Natural killer cell (primary cell): ENCODE data around the gene POT1. TPM values are rescaled to one million over a fixed set of nuclear protein-coding genes. Genes with fewer than 3 reads are reported as not detected.

Experiments used
- ATAC-seq, 3 donors: fragments of 150-1000 bp in 2 of 3; fragments of 200-7000 bp in 1 of 3; cut with Tn5 transposase; 1 replicate in 1 of 3; 2 replicates in 2 of 3; pipeline ENCODE4 v1.10.0; 2021; ENCODE audit warnings: mild to moderate bottlenecking in 2 of 3, moderate library complexity in 2 of 3
- DNase-seq, 2 donors: peaks; one replicate each; pipeline versions ENCODE4 v3.0.0 to v3.0.0-alpha.2; 2013 to 2021; ENCODE audit warnings: mixed read lengths in 1 of 2
- H3K27ac ChIP-seq: one replicate; pipeline ENCODE4 v1.5.1; 2013; ENCODE audit warnings: mild to moderate bottlenecking, low read length
- H3K27me3 ChIP-seq: one replicate; pipeline ENCODE4 v1.6.1; 2013; ENCODE audit warnings: low read length; ENCODE audit not compliant: control insufficient read depth, insufficient read depth
- H3K36me3 ChIP-seq: one replicate; pipeline ENCODE4 v1.6.1; 2013; ENCODE audit warnings: low read length; ENCODE audit not compliant: control insufficient read depth, insufficient read depth
- H3K4me1 ChIP-seq: one replicate; pipeline ENCODE4 v1.6.1; 2013; ENCODE audit warnings: low read length; ENCODE audit not compliant: control insufficient read depth, insufficient read depth
- H3K4me3 ChIP-seq: one replicate; pipeline ENCODE4 v1.5.1; 2013; ENCODE audit warnings: low read length
- H3K9me3 ChIP-seq: one replicate; pipeline ENCODE4 v1.6.1; 2013; ENCODE audit warnings: low read length; ENCODE audit not compliant: control insufficient read depth, insufficient read depth
- H3K27ac Mint-ChIP-seq, 2 donors: one replicate each; pipeline ENCODE4 v1.8.0; 2022; ENCODE audit warnings: mild to moderate bottlenecking in 2 of 2, mixed read lengths in 2 of 2, moderate library complexity in 1 of 2
- H3K27me3 Mint-ChIP-seq, 2 donors: one replicate each; pipeline ENCODE4 v1.8.0; 2022; ENCODE audit warnings: low read depth in 2 of 2, mixed read lengths in 2 of 2
- H3K36me3 Mint-ChIP-seq: one replicate; pipeline ENCODE4 v1.8.0; 2022; ENCODE audit warnings: mixed read lengths
- H3K4me1 Mint-ChIP-seq, 2 donors: one replicate each; pipeline ENCODE4 v1.8.0; 2022; ENCODE audit warnings: mixed read lengths in 2 of 2
- H3K4me3 Mint-ChIP-seq: one replicate; pipeline ENCODE4 v1.8.0; 2022; ENCODE audit warnings: mild to moderate bottlenecking, moderate library complexity, mixed read lengths
- H3K9me3 Mint-ChIP-seq, 2 donors: one replicate each; pipeline ENCODE4 v1.8.0; 2022; ENCODE audit warnings: mixed read lengths in 2 of 2
- WGBS: methylation state at CpG from one replicate; pipeline ENCODE4 v1.1.7; 2013; ENCODE audit warnings: missing lambda C conversion rate; ENCODE audit not compliant: insufficient coverage; 5-methylcytosine and 5-hydroxymethylcytosine counted together
- intact Hi-C: fragments of 100-400 bp; cut with micrococcal nuclease; formaldehyde crosslinking; loops from one replicate; pipeline ENCODE4 v1.14.2; 2022
- total RNA-seq, 4 donors: library from RNA; stranded (reverse); fragments of 120-200 nt in 1 of 4; gene quantifications; one replicate each; pipeline versions ENCODE4 v1.2.3 to v1.2.4, GENCODE V29; 2013 to 2022
- TF ChIP-seq, protein P1 (sequence below): fragments of 200-600 bp; IDR thresholded peaks from one replicate; pipeline ENCODE4 v1.8.0; 2022; ENCODE audit warnings: antibody characterized with exemption

POT1 gene
- total RNA-seq, 3 donors from 2014 or later (not counting 1 experiment from before 2014, with no cell fraction given), result 19.7 to 22.0 (median 20.8) TPM

- TF ChIP-seq, protein P1, sequence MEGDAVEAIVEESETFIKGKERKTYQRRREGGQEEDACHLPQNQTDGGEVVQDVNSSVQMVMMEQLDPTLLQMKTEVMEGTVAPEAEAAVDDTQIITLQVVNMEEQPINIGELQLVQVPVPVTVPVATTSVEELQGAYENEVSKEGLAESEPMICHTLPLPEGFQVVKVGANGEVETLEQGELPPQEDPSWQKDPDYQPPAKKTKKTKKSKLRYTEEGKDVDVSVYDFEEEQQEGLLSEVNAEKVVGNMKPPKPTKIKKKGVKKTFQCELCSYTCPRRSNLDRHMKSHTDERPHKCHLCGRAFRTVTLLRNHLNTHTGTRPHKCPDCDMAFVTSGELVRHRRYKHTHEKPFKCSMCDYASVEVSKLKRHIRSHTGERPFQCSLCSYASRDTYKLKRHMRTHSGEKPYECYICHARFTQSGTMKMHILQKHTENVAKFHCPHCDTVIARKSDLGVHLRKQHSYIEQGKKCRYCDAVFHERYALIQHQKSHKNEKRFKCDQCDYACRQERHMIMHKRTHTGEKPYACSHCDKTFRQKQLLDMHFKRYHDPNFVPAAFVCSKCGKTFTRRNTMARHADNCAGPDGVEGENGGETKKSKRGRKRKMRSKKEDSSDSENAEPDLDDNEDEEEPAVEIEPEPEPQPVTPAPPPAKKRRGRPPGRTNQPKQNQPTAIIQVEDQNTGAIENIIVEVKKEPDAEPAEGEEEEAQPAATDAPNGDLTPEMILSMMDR, result no peak
- no peaks in the 10 kb centered on the region for H3K9me3 ChIP-seq
- H3K27me3 Mint-ChIP-seq, result peaks cover 8 to 10% of the 10 kb centered on the region in 2 donors
- no peak overlapping the region for H3K4me3 Mint-ChIP-seq
- no peak for DNase-seq
- ATAC-seq, result no peak
- H3K36me3 Mint-ChIP-seq, result peaks cover 6% of the 10 kb centered on the region
- intact Hi-C loops, result no loop called here
- H3K4me1 Mint-ChIP-seq, result no peaks in the 10 kb centered on the region
- peaks cover 9% of the 10 kb centered on the region in 2 donors for H3K9me3 Mint-ChIP-seq
- no peaks in the 10 kb centered on the region for H3K4me1 ChIP-seq
- no peaks in the 10 kb centered on the region for H3K36me3 ChIP-seq
- H3K4me3 ChIP-seq, result no peak overlapping the region
- no peak overlapping the region for H3K27ac ChIP-seq
- H3K27me3 ChIP-seq, result no peaks in the 10 kb centered on the region
- H3K27ac Mint-ChIP-seq, result no peak overlapping the region
Observed at GRCh38 chr7:124792002-124792401, 137.6 kb downstream of the POT1 start.

DNA sequence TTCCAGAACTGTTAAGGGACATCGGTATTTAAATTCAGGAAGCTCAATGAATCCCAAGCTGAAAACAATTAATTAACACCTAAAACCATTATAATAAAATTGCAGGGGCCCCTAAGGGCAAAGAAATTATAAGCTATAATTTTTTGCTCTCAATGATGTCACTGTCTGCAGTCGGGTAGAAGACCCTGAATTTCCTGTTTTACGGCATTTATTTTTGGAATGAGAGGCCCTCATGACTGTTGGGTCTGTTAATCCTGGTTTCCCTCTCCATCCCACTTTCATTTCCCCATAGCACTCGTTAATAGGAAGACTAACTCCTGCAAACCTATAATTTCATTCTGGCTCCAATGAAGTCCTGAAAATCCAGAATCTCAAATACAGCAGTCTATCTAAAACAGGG lies 138.2 kb downstream of the POT1 start:
- DNase-seq (no peak), ATAC-seq (no peak)
- no peak overlapping the region for H3K4me3 Mint-ChIP-seq
- H3K36me3 Mint-ChIP-seq, result peaks cover 5% of the 10 kb centered on the region
- H3K9me3 Mint-ChIP-seq, result peaks cover 9% of the 10 kb centered on the region in 2 donors
- TF ChIP-seq, protein P1, result no peak
- peaks cover 8 to 10% of the 10 kb centered on the region in 2 donors for H3K27me3 Mint-ChIP-seq
- no peak overlapping the region for H3K27ac ChIP-seq
- H3K36me3 ChIP-seq, result no peaks in the 10 kb centered on the region
- no peak overlapping the region for H3K27ac Mint-ChIP-seq
- H3K9me3 ChIP-seq, result no peaks in the 10 kb centered on the region
- no peak overlapping the region for H3K4me3 ChIP-seq
- H3K4me1 ChIP-seq, result no peaks in the 10 kb centered on the region
- 72% methylated on average over 3 of the region's 4 CpGs for WGBS
- no peaks in the 10 kb centered on the region for H3K4me1 Mint-ChIP-seq
- intact Hi-C loops, result no loop called here
- no peaks in the 10 kb centered on the region for H3K27me3 ChIP-seq

DNA sequence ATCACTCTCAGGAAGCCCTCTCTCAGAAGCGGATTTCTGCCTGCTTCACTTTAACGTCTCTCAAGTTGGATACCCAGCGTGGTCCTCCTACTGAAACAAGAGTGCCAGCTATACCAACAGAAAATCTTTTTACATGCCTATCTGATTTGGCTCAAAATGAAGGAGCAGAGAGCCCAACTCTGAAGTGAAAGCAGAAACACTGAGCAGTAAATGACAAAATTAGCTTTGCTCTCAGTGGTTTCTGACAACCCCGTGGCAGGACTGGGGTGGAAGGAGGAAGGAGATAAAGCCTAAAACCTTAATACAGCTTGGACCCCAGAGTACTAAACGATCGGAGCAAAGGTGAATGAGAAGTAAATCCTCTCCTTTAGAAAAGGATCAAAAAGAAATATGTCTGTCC lies 139.0 kb downstream of the POT1 start:
- no peak for DNase-seq
- H3K27me3 Mint-ChIP-seq, result peaks cover 8 to 10% of the 10 kb centered on the region in 2 donors

DNA sequence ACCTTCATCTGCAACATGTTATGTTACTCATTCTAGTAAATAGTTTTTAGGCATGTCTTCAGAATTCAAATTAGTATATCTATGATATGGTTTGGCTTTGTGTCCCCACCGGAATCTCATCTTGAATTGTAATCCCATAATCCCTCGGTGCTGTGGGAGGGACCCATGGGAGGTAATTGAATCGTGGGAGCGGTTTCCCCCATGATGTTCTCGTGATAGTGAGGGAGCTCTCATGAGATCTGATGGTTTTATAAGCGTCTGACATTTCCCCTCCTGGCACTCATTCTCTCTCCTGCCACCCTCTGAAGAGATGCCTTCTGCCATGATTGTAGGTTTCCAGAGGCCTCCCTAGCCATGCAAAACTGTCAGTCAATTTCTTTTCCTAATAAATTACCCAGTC lies 143.6 kb downstream of the POT1 start:
- ATAC-seq, result no peak
- TF ChIP-seq, protein P1, result no peak

More for the DNA sequence above, 139.0 kb downstream of the POT1 start:
- Mint-ChIP-seq H3K27ac (no peak overlapping the region), H3K4me1 (no peaks in the 10 kb centered on the region), H3K4me3 (no peak overlapping the region), H3K9me3 (peaks cover 3 to 7% of the 10 kb centered on the region in 2 donors), H3K36me3 (no peaks in the 10 kb centered on the region)
- no peaks in the 10 kb centered on the region for H3K4me1 ChIP-seq
- H3K27ac ChIP-seq, result no peak overlapping the region
- H3K27me3 ChIP-seq, result no peaks in the 10 kb centered on the region
- ATAC-seq, result no peak
- TF ChIP-seq, protein P1, result no peak
- no peaks in the 10 kb centered on the region for H3K9me3 ChIP-seq
- H3K4me3 ChIP-seq, result no peak overlapping the region
- intact Hi-C loops, result no loop called here
- no peaks in the 10 kb centered on the region for H3K36me3 ChIP-seq
- 29% methylated on average over 6 of the region's 6 CpGs for WGBS

More for the DNA sequence above, 143.6 kb downstream of the POT1 start:
- Mint-ChIP-seq H3K36me3 (no peaks in the 10 kb centered on the region), H3K27me3 (peaks cover 2 to 10% of the 10 kb centered on the region in 2 donors), H3K4me3 (no peak overlapping the region), H3K27ac (no peak overlapping the region), H3K4me1 (no peaks in the 10 kb centered on the region), H3K9me3 (peaks cover 0 to 4% of the 10 kb centered on the region in 2 donors)
- 90% methylated on average over 6 of the region's 6 CpGs for WGBS
- intact Hi-C loops, result no loop called here
- Histone ChIP-seq H3K9me3 (no peaks in the 10 kb centered on the region), H3K4me1 (no peaks in the 10 kb centered on the region), H3K27ac (no peak overlapping the region), H3K36me3 (no peaks in the 10 kb centered on the region), H3K27me3 (no peaks in the 10 kb centered on the region), H3K4me3 (no peak overlapping the region)
- DNase-seq, result no peak
